ENCODE data around the gene CCDC88C.

CCDC88C gene

DNA sequence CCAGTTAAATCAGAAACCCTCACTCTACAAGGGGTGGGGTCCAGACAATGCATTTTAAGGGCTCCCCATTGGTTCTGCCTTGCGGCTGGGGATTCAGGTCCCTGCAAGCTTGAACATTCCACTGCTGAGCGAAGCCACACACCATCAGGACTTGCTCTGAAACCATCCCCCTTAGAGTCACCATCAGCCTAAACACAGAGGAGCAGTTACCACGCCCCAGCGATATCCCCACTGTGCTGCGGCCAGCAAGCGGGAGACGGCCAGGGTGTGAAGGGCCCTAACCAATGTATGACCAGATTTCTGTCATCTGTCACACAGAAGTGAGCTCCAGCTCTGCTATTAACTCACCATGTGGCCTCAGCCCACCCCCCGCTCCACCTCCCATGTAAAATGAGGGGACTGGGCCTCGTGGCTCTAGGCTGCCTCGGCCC is 29.7 kb downstream of the CCDC88C start:
- Histone ChIP-seq H2AFZ (ENCODE audit: low read length) (no peak overlapping the region), H3K4me2 (ENCODE audit: low read length) (no peak overlapping the region), H3K9me2 (ENCODE audit: low read depth, low read length) (no peaks in the 10 kb centered on the region), H4K20me1 (ENCODE audit: insufficient read depth, low read length) (no peaks in the 10 kb centered on the region), H3K9me3 (ENCODE audit: low read length) (no peaks in the 10 kb centered on the region), H3F3A (ENCODE audit: insufficient read depth, low read length) (no peaks in the 10 kb centered on the region), H3K27me3 (ENCODE audit: insufficient read depth, low read length) (no peaks in the 10 kb centered on the region), H3K27ac (ENCODE audit: low read depth, low read length, poor library complexity, severe bottlenecking) (peak overlapping the region; percentile 29), H3K36me3 (ENCODE audit: insufficient read depth, low read length) (peaks cover 45% of the 10 kb centered on the region; the same call in 1 of the 2 replicates), H3K4me3 (ENCODE audit: low read depth, low read length, poor library complexity, severe bottlenecking) (no peak overlapping the region), H3K9ac (ENCODE audit: low read length) (no peak overlapping the region), H3K4me1 (ENCODE audit: insufficient read depth, low read length, severe bottlenecking) (peaks cover 87% of the 10 kb centered on the region), H3K79me2 (ENCODE audit: insufficient read depth, low read length) (peaks cover 98% of the 10 kb centered on the region)
- no peak for TF ChIP-seq EZH2 (IDR thresholded peaks at IDR 0.05; ENCODE audit: borderline replicate concordance, low read length)
- TF ChIP-seq, protein P1, sequence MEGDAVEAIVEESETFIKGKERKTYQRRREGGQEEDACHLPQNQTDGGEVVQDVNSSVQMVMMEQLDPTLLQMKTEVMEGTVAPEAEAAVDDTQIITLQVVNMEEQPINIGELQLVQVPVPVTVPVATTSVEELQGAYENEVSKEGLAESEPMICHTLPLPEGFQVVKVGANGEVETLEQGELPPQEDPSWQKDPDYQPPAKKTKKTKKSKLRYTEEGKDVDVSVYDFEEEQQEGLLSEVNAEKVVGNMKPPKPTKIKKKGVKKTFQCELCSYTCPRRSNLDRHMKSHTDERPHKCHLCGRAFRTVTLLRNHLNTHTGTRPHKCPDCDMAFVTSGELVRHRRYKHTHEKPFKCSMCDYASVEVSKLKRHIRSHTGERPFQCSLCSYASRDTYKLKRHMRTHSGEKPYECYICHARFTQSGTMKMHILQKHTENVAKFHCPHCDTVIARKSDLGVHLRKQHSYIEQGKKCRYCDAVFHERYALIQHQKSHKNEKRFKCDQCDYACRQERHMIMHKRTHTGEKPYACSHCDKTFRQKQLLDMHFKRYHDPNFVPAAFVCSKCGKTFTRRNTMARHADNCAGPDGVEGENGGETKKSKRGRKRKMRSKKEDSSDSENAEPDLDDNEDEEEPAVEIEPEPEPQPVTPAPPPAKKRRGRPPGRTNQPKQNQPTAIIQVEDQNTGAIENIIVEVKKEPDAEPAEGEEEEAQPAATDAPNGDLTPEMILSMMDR (IDR thresholded peaks at IDR 0.05; ENCODE audit: low read length) = no peak

DNA sequence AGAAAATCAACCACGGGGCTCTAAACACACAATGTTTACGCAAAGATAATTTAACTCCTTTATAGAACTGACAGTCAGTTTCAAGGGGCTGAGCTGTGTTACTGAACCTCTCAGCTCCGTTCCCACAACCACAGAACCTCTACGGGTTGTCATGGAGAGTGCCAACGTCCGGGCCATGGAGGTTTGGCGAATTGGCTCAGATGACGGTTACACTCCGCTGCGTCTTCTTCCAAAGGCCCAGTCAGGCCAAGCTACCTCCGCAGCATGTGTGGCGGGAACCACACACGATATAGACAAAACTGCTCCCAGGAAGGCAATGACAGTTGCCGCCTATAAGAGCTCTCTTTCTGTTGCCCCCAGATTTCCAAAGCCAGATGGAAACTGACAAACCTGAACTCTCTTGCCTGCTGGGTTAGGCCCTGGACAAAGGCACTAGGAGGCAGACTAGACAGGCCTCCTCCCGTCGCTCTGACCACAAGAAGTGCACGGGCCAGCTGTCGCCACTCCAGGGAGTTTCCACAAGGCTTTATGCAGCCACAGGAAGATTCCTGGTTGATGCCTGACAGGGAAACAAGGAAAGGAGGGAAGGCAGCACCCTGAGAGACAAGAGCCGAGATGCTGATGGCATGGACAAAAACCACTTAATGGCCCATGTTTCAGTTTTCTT is 30.3 kb downstream of the CCDC88C start:
- Histone ChIP-seq H3K79me2 (ENCODE audit: insufficient read depth, low read length) (peaks cover 98% of the 10 kb centered on the region), H3K9me2 (ENCODE audit: low read depth, low read length) (no peaks in the 10 kb centered on the region), H3K9ac (ENCODE audit: low read length) (no peak overlapping the region), H3K4me3 (ENCODE audit: low read depth, low read length, poor library complexity, severe bottlenecking) (no peak overlapping the region), H3K36me3 (ENCODE audit: insufficient read depth, low read length) (peaks cover 41% of the 10 kb centered on the region; the same call in 1 of the 2 replicates), H3F3A (ENCODE audit: insufficient read depth, low read length) (no peaks in the 10 kb centered on the region), H3K4me1 (ENCODE audit: insufficient read depth, low read length, severe bottlenecking) (peaks cover 87% of the 10 kb centered on the region), H3K4me2 (ENCODE audit: low read length) (no peak overlapping the region), H3K9me3 (ENCODE audit: low read length) (no peaks in the 10 kb centered on the region), H3K27me3 (ENCODE audit: insufficient read depth, low read length) (no peaks in the 10 kb centered on the region), H2AFZ (ENCODE audit: low read length) (no peak overlapping the region), H4K20me1 (ENCODE audit: insufficient read depth, low read length) (no peaks in the 10 kb centered on the region), H3K27ac (ENCODE audit: low read depth, low read length, poor library complexity, severe bottlenecking) (no peak overlapping the region)
- TF ChIP-seq EZH2 (IDR thresholded peaks at IDR 0.05; ENCODE audit: borderline replicate concordance, low read length) = no peak
- TF ChIP-seq, protein P1 (IDR thresholded peaks at IDR 0.05; ENCODE audit: low read length) = no peak

DNA sequence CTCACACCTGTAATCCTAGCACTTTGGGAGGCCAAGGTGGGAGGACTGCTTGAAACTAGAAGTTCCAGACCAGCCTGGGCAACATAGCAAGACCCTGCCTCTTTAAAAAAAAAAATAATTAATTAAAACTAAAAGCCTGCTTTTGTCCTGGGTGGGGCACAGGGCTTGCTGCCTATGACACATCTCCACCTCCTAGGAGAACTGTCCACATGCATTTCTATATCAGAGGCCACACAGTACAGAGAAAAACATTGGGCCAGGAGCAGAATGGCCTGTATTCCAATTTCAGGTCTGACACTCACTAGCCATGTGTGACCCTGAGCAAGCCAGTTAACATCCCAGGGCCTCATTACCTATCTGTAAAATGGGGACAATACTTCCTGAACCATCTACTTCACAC is 31.9 kb downstream of the CCDC88C start:
- no peaks in the 10 kb centered on the region for H3F3A ChIP-seq (ENCODE audit: insufficient read depth, low read length)
- peaks cover 87% of the 10 kb centered on the region for H3K4me1 ChIP-seq (ENCODE audit: insufficient read depth, low read length, severe bottlenecking)
- TF ChIP-seq, protein P1 (IDR thresholded peaks at IDR 0.05; ENCODE audit: low read length) = no peak
- TF ChIP-seq EZH2 (IDR thresholded peaks at IDR 0.05; ENCODE audit: borderline replicate concordance, low read length) = no peak
- peaks cover 98% of the 10 kb centered on the region for H3K79me2 ChIP-seq (ENCODE audit: insufficient read depth, low read length)
- no peak overlapping the region for H3K9ac ChIP-seq (ENCODE audit: low read length)
- H3K4me3 ChIP-seq (ENCODE audit: low read depth, low read length, poor library complexity, severe bottlenecking) = no peak overlapping the region
- peaks cover 34% of the 10 kb centered on the region; the same call in 1 of the 2 replicates for H3K36me3 ChIP-seq (ENCODE audit: insufficient read depth, low read length)
- no peaks in the 10 kb centered on the region for H3K9me2 ChIP-seq (ENCODE audit: low read depth, low read length)
- no peak overlapping the region for H2AFZ ChIP-seq (ENCODE audit: low read length)
- no peaks in the 10 kb centered on the region for H3K27me3 ChIP-seq (ENCODE audit: insufficient read depth, low read length)
- H4K20me1 ChIP-seq (ENCODE audit: insufficient read depth, low read length) = no peaks in the 10 kb centered on the region
- peak overlapping the region; percentile 92 for H3K27ac ChIP-seq (ENCODE audit: low read depth, low read length, poor library complexity, severe bottlenecking)
- H3K4me2 ChIP-seq (ENCODE audit: low read length) = no peak overlapping the region
- no peaks in the 10 kb centered on the region for H3K9me3 ChIP-seq (ENCODE audit: low read length)
